A549 treated with AZD9567 at 1 μM for 4 hours (cell line): ENCODE measurements around the gene SWT1. TPM values are rescaled to one million over a fixed set of nuclear protein-coding genes. Genes with fewer than 3 reads are reported as not detected.

ENCODE experiments used
- total RNA-seq: library from RNA; stranded (reverse); fragments of 200-300 nt; extraction: Qiagen RNA extraction; gene quantifications from 5 replicates; pipeline ENCODE4 v1.2.3, GENCODE V29; 2022; ENCODE audit not compliant: insufficient read depth

Gene SWT1
- 1.2 to 2.0 TPM (median 1.4 TPM) in 5 replicates for total RNA-seq

GRCh38 chr1:185156854-185157598 lies at the start of gene SWT1, which contains the start of gene TRMT1L:
Gene SWT1, plus strand, starts transcription at chr1:185157167. Its CDS starts 3,675 bp downstream, at chr1:185160842.
Gene TRMT1L, minus strand, starts transcription at chr1:185156953. Its CDS starts 241 bp downstream, at chr1:185156712.

GRCh38 chr1:185317034-185317885 lies 160.3 kb downstream of the SWT1 start, which contains the start of gene IVNS1ABP:
Gene IVNS1ABP, minus strand, starts transcription at chr1:185317243. Its CDS starts 7,750 bp downstream, at chr1:185309493.

Other genes starting within 250 kb of the SWT1 start
- gene NIBAN1, start 182.7 kb upstream of the SWT1 start, total RNA-seq: 0.78 to 2.2 TPM (median 0.87 TPM) in 5 replicates
- 15.3 to 26.1 TPM (median 16.1 TPM) in 5 replicates for gene RNF2, start 111.6 kb upstream of the SWT1 start, total RNA-seq
- 11.5 to 21.1 TPM (median 11.9 TPM) in 5 replicates for gene TRMT1L, start 214 bp upstream of the SWT1 start, total RNA-seq
- gene IVNS1ABP, start 160.1 kb downstream of the SWT1 start, total RNA-seq: 22.6 to 32.3 TPM (median 26.0 TPM) in 5 replicates